CD14-positive monocyte (primary cell): ENCODE data around the gene ZSCAN5C. TPM values are rescaled to one million over a fixed set of nuclear protein-coding genes. Genes with fewer than 3 reads are reported as not detected.
"Not testable (repeated sequence)": the region's sequence is repeated elsewhere in the genome, so short reads cannot be mapped to it uniquely, and the experiment has no call there.

Experiments used
- DNase-seq, 3 donors: peaks; one replicate each; pipeline ENCODE4 v3.0.0-alpha.2; 2011 to 2022
- H2AFZ ChIP-seq: 2 replicates; pipeline ENCODE4 v1.6.0; 2012; ENCODE audit warnings: mild to moderate bottlenecking, low read depth, low read length, inconsistent platforms; ENCODE audit not compliant: insufficient read depth, poor library complexity, severe bottlenecking
- H3K27ac ChIP-seq, 2 donors: 1 replicate in 1 of 2; 2 replicates in 1 of 2; pipeline ENCODE4 v1.5.1; 2012 to 2013; ENCODE audit warnings: low read length in 2 of 2, control low read depth in 1 of 2, inconsistent platforms in 1 of 2, low read depth in 1 of 2, mild to moderate bottlenecking in 1 of 2
- H3K27me3 ChIP-seq, 2 donors: one replicate each; pipeline versions ENCODE4 v1.6.0 to v1.6.1; 2011 to 2013; ENCODE audit warnings: low read length in 2 of 2; ENCODE audit not compliant: control insufficient read depth in 2 of 2, insufficient read depth in 2 of 2
- H3K36me3 ChIP-seq, 2 donors: replicated peaks in 1 of 2; 1 replicate in 1 of 2; 2 replicates in 1 of 2; pipeline versions ENCODE4 v1.5.1 to v1.6.1; 2012 to 2013; ENCODE audit warnings: low read length in 2 of 2, control low read depth in 1 of 2, inconsistent platforms in 1 of 2, mild to moderate bottlenecking in 1 of 2; ENCODE audit not compliant: insufficient read depth in 2 of 2, control insufficient read depth in 1 of 2
- H3K4me1 ChIP-seq, 2 donors: 1 replicate in 1 of 2; 2 replicates in 1 of 2; pipeline versions ENCODE4 v1.5.1 to v1.6.1; 2012 to 2013; ENCODE audit warnings: low read length in 2 of 2, control low read depth in 1 of 2, inconsistent platforms in 1 of 2, mild to moderate bottlenecking in 1 of 2, moderate library complexity in 1 of 2; ENCODE audit not compliant: insufficient read depth in 2 of 2, control insufficient read depth in 1 of 2
- H3K4me2 ChIP-seq: replicated peaks from 2 replicates; pipeline ENCODE3; 2012; ENCODE audit warnings: low read length, moderate library complexity, mild to moderate bottlenecking; ENCODE audit not compliant: poor library complexity, severe bottlenecking; ENCODE audit errors: extremely low read depth
- H3K4me3 ChIP-seq, 3 experiments: fragments of 200-600 bp in 1 of 3; sonication (generic) in 1 of 3; replicated peaks in 1 of 3; 1 replicate in 2 of 3; 2 replicates in 1 of 3; pipeline ENCODE4 v1.5.1; 2011 to 2013; ENCODE audit warnings: low read length in 3 of 3, mild to moderate bottlenecking in 3 of 3, control low read depth in 2 of 3, low read depth in 2 of 3, inconsistent platforms in 1 of 3, moderate library complexity in 1 of 3
- H3K79me2 ChIP-seq: 2 replicates; pipeline ENCODE4 v1.6.0; 2012; ENCODE audit warnings: mild to moderate bottlenecking, control low read depth, inconsistent platforms, low read length, moderate library complexity; ENCODE audit not compliant: insufficient read depth
- H3K9ac ChIP-seq: 2 replicates; pipeline ENCODE4 v1.6.0; 2017; ENCODE audit warnings: low read length, mild to moderate bottlenecking; ENCODE audit not compliant: insufficient read depth, poor library complexity, severe bottlenecking
- H3K9me3 ChIP-seq, 2 donors: replicated peaks in 1 of 2; 1 replicate in 1 of 2; 2 replicates in 1 of 2; pipeline versions ENCODE4 v1.5.1 to v1.6.1; 2012 to 2013; ENCODE audit warnings: low read length in 2 of 2, control low read depth in 1 of 2; ENCODE audit not compliant: control insufficient read depth in 1 of 2, insufficient read depth in 1 of 2
- H4K20me1 ChIP-seq: 2 replicates; pipeline ENCODE4 v1.6.0; 2012; ENCODE audit warnings: mild to moderate bottlenecking, low read length, control low read depth, moderate library complexity; ENCODE audit not compliant: insufficient read depth
- H3K27ac Mint-ChIP-seq, 7 donors: one replicate each; pipeline ENCODE4 v1.8.0; 2020; ENCODE audit warnings: mild to moderate bottlenecking in 7 of 7, mixed read lengths in 7 of 7, moderate library complexity in 6 of 7, inconsistent platforms in 2 of 7
- H3K27me3 Mint-ChIP-seq, 3 donors: one replicate each; pipeline ENCODE4 v1.8.0; 2021 to 2022; ENCODE audit warnings: low read depth in 3 of 3, mild to moderate bottlenecking in 3 of 3, mixed read lengths in 3 of 3, moderate library complexity in 3 of 3, inconsistent platforms in 1 of 3
- H3K36me3 Mint-ChIP-seq, 2 donors: one replicate each; pipeline ENCODE4 v1.8.0; 2020; ENCODE audit warnings: mixed read lengths in 2 of 2, inconsistent platforms in 1 of 2, mild to moderate bottlenecking in 1 of 2
- H3K4me1 Mint-ChIP-seq: one replicate; pipeline ENCODE4 v1.8.0; 2020; ENCODE audit warnings: mild to moderate bottlenecking, mixed read lengths
- H3K4me3 Mint-ChIP-seq, 2 donors: one replicate each; pipeline ENCODE4 v1.8.0; 2020; ENCODE audit warnings: mild to moderate bottlenecking in 2 of 2, mixed read lengths in 2 of 2, moderate library complexity in 1 of 2
- H3K9me3 Mint-ChIP-seq, 7 donors: one replicate each; pipeline ENCODE4 v1.8.0; 2020 to 2022; ENCODE audit warnings: mixed read lengths in 7 of 7, mild to moderate bottlenecking in 6 of 7, moderate library complexity in 6 of 7, inconsistent platforms in 2 of 7
- CTCF ChIP-seq: fragments of 200-600 bp; IDR thresholded peaks from one replicate; pipeline ENCODE4 v1.8.0; 2022; ENCODE audit warnings: antibody characterized with exemption, mild to moderate bottlenecking
- WGBS: methylation state at CpG from one replicate; pipeline ENCODE4 v1.1.5; 2013; ENCODE audit warnings: missing lambda C conversion rate; ENCODE audit not compliant: insufficient coverage; 5-methylcytosine and 5-hydroxymethylcytosine counted together
- intact Hi-C, 2 donors: fragments of 100-400 bp; cut with micrococcal nuclease; formaldehyde crosslinking; loops; one replicate each; pipeline versions ENCODE4 v1.15.0 to v1.15.1; 2023
- polyA plus RNA-seq, 3 donors: library from polyadenylated mRNA; depleted of rRNA in 1 of 3; unstranded in 2 of 3; stranded (reverse) in 1 of 3; fragments of 300-500 nt in 2 of 3; fragments of >200 nt in 1 of 3; fragmentation: Illumina TruSeq in 2 of 3; gene quantifications; 1 replicate in 2 of 3; 2 replicates in 1 of 3; pipeline ENCODE4 v1.2.3, GENCODE V29; 2012 to 2021

ZSCAN5C gene
- polyA plus RNA-seq, 3 donors, result not detected

DNA sequence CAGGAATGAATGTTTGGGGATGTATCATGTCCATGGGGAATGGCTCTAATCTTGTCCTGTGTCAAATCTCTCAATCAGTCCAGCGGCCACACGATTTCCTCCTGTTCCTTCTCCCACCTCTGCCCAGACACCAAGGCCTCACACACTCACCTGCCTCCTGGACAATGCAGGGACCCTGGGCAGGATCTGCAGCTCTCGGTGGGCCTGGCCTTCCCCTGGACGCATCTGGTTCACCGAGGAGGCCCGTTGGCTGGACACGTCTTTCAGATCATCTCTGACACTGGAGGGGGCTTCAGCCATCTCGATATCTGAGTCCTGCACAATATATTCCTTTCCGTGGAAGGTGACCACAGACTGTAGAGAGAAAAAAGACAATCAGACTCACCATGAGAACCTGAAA, 21.4 kb downstream of the ZSCAN5C start:
- H3K4me1 ChIP-seq, result no peaks in the 10 kb centered on the region
- no peak overlapping the region for H3K4me3 ChIP-seq
- Mint-ChIP-seq H3K36me3 (peaks cover 25 to 34% of the 10 kb centered on the region in 2 donors), H3K27ac (peak overlapping the region in 1 of 7 donors; percentile 58), H3K4me1 (no peaks in the 10 kb centered on the region), H3K27me3 (peaks cover 0 to 2% (median 0%) of the 10 kb centered on the region in 3 donors), H3K9me3 (peaks cover 0 to 1% (median 0%) of the 10 kb centered on the region in 7 donors), H3K4me3 (no peak overlapping the region)
- no peak overlapping the region for H3K4me2 ChIP-seq
- DNase-seq, result no peak
- H3K9me3 ChIP-seq, result no peaks in the 10 kb centered on the region
- intact Hi-C loops, result no loop called here
- 93% methylated on average over 6 of the region's 9 CpGs for WGBS
- TF ChIP-seq CTCF, result no peak
- H3K79me2 ChIP-seq, result no peaks in the 10 kb centered on the region
- H3K36me3 ChIP-seq, result peaks cover 6 to 19% of the 10 kb centered on the region in 2 donors
- no peak overlapping the region for H2AFZ ChIP-seq
- no peak overlapping the region for H3K9ac ChIP-seq
- no peaks in the 10 kb centered on the region for H4K20me1 ChIP-seq
- no peaks in the 10 kb centered on the region for H3K27me3 ChIP-seq
- no peak overlapping the region for H3K27ac ChIP-seq

- Mint-ChIP-seq H3K4me1 (no peaks in the 10 kb centered on the region), H3K4me3 (no peak overlapping the region), H3K27me3 (peaks cover 0 to 2% (median 0%) of the 10 kb centered on the region in 3 donors), H3K36me3 (peaks cover 1 to 6% of the 10 kb centered on the region in 2 donors), H3K9me3 (no peaks in the 10 kb centered on the region), H3K27ac (no peak overlapping the region)
- Histone ChIP-seq H3K27me3 (no peaks in the 10 kb centered on the region), H3K4me1 (no peaks in the 10 kb centered on the region), H3K9me3 (no peaks in the 10 kb centered on the region), H3K36me3 (no peaks in the 10 kb centered on the region), H3K79me2 (no peaks in the 10 kb centered on the region), H3K9ac (no peak overlapping the region), H3K4me3 (no peak overlapping the region), H3K27ac (no peak overlapping the region), H2AFZ (no peak overlapping the region), H4K20me1 (no peaks in the 10 kb centered on the region), H3K4me2 (no peak overlapping the region)
- DNase-seq, result no peak
- no peak for TF ChIP-seq CTCF
- WGBS, result 97% methylated on average over 6 of the region's 7 CpGs
- intact Hi-C loops, result no loop called here
These were observed 43.2 kb downstream of the ZSCAN5C start for GRCh38 chr19:56245121-56245740.

DNA sequence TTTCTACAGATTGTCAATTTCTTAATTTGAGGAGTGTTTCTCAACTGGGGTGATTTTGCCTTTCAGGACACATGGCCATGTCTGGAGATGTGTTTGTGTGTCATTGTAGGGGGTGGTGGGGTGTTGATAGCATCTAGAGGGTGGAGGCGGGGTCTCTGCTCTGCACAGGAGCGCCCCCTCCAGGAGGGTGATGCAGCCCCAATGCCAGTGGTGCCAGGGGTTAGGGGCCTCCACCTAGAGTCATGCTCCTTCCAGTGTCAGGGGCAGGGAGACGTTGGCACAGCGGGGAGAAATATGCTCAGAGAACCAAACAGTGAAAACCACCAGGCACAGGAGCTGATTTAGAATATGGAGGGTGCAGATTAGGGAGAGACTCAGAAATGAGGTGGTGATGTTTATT, 43.7 kb downstream of the ZSCAN5C start:
- H3K27me3 ChIP-seq, H3K9me3 ChIP-seq, intact Hi-C loops, H3K4me1 ChIP-seq, H3K27ac Mint-ChIP-seq, H3K36me3 ChIP-seq, H3K36me3 Mint-ChIP-seq, H4K20me1 ChIP-seq, H3K9ac ChIP-seq, H2AFZ ChIP-seq, H3K27me3 Mint-ChIP-seq, H3K27ac ChIP-seq, H3K79me2 ChIP-seq, H3K4me2 ChIP-seq, H3K4me3 ChIP-seq, H3K9me3 Mint-ChIP-seq, H3K4me1 Mint-ChIP-seq, DNase-seq, H3K4me3 Mint-ChIP-seq: not testable (repeated sequence)
- WGBS, result 100% methylated on average over 2 of the region's 4 CpGs
